ENCODE measurements around the gene CDKN1B.

The CDKN1B gene

DNA sequence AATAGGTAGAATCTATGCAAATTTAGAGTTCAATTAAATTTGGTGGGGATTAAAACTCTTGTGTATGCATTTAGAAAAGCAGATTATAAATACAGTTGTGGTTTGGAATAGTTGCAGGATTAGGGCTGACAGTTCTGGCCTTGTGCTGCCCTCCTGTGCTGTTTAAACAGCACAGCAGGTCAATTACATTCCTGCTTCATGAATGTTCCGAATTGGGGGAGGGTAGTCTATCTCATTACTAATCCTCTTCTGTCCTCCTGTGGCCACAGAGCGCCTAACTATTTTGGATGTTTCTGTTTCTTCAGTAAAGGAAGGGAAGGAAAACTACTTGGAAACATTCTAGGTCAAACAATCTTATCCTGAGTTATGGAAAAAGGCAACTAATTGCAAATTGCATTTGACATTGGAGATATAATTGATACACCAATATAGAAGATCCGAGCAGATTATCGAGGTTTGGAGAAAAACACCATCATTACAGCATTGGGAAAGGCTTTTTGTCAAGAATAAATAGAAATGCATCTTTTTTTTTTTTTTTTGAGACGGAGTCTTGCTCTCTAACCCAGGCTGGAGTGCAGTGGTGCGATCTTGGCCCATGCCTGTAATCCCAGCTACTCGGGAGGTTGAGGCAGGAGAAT is 12.5 kb upstream of the CDKN1B start:
- DNase-seq = peak; percentile 98

DNA sequence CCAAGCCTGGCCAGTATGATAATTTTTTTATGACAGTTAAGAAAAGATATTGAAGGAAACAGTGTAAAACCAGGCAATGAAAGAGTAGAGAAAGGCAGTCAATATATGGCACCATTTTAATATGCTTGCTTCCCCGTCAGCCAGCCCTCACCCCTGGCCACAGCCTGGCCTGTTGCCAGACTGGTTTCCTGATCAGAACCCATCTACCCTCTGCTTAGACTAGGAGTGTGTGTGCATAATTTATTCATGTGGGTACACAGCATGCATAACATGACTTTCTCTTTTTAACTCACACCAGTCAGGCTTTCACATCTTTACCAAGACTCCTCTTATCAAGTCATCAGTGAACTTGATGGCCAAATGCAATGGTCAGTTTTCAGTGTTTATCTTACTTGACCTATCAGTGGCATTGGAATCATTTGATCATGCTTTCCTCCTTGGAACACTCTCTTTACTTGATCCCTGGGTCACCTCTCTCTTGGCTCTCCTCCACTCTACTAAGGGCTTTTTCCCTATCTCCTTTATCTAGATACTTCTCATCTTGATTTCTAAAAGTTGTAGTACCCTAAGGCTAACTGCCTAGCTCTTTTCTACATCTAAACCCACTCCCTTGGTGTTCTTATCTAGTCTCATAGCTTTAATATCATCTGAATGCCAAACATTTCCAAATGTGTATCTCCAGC is 11.2 kb upstream of the CDKN1B start:
- no peak for DNase-seq

DNA sequence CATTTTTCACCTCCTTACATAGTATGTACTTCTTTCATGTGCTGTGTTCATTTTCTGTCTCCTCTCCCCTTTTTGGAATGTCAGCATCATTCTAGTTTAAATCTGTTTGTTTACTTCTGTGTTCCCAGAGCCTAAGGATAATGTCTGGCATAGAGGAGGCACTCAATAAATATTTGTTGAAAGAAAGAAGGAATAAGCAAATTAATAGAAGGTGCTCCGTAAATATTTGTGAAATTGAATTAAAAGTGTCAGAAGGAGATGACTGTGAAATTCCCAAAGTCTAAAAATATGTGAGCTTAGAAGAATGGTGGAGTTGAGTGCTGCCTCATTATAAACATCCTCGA is 3.3 kb upstream of the CDKN1B start:
- no peak for DNase-seq

DNA sequence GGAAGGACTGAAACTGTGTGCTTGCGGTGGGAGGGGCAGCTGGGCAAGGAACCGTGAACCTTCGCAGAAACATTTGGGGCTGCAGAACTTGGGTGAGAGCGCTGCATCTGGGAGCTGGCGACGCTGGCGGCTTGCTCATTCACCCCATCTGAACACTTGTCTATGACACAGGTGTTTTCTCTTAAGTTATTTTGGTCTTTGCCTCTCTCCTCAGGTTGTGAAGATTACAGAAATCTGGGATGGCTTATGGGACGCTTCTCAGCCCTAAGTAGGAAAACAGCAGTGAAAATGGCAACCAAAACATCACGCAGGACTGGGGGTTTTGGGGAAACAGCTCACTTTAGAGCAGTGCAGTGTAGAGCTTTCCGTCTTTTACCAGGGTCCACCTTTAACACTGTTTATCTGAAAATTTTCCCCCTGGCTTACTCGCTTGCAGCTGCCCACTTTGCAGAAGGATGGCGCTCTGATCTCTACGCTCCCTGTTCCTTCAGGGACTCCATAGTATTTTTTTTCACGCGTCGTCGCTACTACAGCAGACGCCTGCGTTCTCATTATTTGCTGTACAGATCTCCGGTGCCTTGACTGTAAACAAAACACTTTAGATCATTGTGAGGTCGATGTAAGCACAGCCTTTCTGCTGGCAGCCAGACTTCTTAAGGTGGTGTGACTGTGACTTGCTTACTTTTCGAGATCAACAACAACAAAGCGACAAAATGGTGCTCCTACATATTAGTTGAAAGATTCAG is 2.7 kb upstream of the CDKN1B start:
- no peak for DNase-seq

DNA sequence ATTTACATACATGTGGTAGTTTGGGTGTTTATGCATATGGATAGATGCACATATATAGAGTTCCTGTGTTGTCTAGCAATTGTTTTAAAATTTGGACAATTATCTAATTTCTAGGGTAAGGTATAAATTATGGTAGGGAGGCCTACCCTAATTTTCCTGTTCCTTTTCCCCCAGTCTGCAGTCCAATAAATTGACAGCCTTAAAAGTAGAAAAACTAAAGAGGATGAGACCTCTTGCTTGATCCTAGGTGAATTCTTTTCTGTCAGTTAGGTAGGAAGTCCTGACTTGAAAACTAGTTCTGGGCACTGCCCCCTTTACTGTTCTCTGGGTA is 2.1 kb upstream of the CDKN1B start:
- no peak for DNase-seq

DNA sequence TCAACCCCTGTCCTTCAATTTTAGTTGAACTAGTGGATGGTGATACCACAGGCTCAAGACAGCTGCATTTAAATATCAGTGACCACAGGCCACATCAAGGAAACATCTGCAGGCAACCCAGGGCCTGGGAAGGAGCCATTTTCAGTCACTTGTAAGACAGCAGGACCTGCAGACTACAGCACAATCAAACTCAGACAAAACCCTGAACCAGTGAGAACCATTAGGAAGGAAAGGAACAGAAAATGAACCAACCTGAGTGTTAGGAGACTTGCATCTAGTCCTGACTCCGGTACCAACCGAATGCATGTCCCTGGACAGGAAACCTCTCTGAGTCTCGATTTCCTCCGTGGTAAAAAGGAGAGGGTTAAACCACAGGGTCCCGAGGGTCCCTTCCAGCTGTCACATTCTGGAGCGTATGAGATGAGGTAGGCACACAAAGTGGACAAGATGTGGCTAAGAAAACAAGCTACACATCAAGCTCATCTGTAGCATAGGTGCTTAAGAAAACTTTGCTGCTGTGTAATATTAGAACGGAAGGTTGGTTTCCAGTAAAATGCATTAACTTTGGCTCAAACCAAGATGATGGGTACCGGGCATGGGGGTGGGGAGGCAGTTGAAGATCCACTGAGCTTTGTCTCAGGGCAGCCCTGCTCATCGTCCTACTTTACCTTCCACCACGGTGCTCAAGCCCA is 1.6 kb upstream of the CDKN1B start:
- no peak for DNase-seq

DNA sequence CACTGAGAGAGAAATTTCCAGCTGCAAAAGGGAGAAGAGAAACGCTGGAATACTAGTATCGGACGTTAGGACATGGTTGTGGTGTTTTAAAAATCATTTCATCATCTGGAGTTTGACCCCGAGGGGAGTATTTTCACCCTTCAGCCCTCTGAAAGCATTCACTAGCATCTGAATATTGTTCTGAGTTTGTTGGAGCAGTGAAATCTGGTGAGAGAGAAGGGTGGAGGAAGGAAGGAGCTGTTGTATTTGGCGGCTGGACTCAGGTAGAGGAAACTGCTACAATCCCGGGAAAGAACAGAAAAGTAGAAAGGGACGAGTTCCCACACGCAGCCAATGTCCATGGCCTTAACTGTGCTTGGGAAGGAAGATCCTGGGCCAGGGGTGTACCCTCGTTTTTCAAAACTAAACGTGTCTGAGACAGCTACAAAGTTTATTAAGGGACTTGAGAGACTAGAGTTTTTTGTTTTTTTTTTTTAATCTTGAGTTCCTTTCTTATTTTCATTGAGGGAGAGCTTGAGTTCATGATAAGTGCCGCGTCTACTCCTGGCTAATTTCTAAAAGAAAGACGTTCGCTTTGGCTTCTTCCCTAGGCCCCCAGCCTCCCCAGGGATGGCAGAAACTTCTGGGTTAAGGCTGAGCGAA is 896 bp upstream of the CDKN1B start:
- DNase-seq = peak; percentile 24

DNA sequence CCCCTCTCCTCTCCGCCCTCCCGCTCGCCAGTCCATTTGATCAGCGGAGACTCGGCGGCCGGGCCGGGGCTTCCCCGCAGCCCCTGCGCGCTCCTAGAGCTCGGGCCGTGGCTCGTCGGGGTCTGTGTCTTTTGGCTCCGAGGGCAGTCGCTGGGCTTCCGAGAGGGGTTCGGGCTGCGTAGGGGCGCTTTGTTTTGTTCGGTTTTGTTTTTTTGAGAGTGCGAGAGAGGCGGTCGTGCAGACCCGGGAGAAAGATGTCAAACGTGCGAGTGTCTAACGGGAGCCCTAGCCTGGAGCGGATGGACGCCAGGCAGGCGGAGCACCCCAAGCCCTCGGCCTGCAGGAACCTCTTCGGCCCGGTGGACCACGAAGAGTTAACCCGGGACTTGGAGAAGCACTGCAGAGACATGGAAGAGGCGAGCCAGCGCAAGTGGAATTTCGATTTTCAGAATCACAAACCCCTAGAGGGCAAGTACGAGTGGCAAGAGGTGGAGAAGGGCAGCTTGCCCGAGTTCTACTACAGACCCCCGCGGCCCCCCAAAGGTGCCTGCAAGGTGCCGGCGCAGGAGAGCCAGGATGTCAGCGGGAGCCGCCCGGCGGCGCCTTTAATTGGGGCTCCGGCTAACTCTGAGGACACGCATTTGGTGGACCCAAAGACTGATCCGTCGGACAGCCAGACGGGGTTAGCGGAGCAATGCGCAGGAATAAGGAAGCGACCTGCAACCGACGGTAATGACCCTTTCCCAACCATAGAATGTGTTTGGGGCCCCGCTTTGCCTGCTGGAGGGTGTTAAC is 615 bp downstream of the CDKN1B start:
- DNase-seq = peak; percentile 54

DNA sequence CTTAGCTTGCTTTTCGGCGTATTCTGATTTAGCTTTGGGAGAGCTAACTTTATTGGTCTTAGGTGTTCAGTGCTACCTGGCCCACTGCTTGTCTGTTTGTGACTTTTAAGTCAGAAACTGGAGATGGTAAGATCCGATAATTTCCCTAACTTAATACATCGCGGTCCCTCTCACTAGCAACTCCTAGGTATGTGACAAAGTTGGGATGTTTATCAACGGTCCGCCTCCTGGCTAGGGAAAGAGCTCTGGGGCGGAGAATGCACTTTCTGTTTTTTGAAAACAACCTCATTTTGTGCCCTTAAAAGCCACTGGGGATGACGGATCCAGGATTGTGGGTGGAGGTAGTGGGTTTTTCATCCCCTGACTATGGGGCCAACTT is 1.2 kb downstream of the CDKN1B start:
- DNase-seq = peak; percentile 54

DNA sequence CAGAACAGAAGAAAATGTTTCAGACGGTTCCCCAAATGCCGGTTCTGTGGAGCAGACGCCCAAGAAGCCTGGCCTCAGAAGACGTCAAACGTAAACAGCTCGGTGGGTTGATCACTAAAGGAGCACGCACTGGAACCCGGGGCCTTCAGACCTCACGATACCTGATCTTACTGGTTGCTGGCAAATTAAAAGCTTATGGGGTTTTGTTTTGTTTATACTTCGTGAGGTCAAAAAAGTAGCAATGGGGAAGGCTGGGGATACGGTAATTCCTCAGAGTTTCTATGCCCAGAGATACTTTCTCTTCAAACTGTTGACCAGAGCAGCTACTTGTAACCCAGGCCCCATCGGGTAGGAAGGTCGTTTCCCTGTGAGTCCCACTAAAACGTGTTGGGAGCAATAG is 1.7 kb downstream of the CDKN1B start:
- DNase-seq = peak; percentile 60

DNA sequence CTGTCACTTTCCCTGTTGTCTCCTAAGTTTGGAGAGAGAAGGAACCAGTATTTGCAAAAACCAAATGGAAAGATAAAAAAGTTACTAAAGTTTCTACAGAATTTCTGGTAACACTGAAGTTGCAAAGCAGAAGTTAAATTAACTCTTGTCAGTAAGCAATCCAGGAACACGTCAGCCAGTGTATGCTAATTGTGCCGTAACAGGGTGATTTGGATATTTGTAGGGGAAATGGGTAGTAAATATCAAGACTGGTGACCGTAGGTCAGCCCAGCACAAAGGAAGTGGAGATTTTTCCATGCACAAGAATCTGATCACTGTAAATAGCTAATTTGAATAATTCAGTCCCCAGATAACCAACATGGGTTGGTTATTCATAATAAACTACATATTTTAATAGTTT is 2.3 kb downstream of the CDKN1B start:
- DNase-seq = peak; percentile 64

DNA sequence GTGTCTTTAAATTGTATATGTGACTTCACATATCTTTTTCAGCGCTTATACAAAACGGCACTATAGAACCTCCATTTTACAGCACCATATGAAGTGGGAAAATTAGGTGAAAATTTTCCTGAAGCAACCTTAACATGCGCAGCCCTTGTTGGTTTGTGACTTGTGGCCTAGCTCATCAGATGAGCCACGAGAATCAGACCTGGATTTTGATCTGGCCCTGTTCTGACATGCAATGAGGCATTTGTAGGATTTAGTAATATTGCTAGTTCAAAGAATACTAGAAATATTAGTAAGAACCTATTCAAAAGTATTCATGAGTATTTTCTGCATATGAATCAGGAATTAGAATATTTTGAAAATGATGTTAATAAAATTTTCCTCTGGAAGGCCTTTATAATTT is 2.9 kb downstream of the CDKN1B start:
- peak; percentile 53 for DNase-seq

DNA sequence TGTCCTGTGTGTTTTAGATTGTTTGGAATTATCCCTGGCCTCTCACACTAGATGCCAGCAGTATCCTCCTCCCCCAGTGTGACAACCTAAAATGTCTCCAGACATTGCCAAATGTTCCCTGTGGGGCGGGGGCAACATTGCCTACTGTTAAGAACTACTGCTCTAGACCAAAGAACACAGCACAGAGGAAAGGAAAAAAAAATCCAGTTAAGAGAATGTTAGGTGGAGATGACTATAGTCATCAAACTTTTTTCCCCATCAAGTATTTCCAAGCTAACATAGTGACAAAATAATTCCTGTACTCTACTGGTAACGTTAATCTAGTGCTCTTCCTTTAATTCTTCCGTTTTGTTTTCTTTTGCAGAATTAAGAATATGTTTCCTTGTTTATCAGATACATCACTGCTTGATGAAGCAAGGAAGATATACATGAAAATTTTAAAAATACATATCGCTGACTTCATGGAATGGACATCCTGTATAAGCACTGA is 3.5 kb downstream of the CDKN1B start:
- peak; percentile 79 for DNase-seq

DNA sequence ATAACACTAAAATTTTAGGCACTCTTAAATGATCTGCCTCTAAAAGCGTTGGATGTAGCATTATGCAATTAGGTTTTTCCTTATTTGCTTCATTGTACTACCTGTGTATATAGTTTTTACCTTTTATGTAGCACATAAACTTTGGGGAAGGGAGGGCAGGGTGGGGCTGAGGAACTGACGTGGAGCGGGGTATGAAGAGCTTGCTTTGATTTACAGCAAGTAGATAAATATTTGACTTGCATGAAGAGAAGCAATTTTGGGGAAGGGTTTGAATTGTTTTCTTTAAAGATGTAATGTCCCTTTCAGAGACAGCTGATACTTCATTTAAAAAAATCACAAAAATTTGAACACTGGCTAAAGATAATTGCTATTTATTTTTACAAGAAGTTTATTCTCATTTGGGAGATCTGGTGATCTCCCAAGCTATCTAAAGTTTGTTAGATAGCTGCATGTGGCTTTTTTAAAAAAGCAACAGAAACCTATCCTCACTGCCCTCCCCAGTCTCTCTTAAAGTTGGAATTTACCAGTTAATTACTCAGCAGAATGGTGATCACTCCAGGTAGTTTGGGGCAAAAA is 4.1 kb downstream of the CDKN1B start:
- DNase-seq = peak; percentile 77

DNA sequence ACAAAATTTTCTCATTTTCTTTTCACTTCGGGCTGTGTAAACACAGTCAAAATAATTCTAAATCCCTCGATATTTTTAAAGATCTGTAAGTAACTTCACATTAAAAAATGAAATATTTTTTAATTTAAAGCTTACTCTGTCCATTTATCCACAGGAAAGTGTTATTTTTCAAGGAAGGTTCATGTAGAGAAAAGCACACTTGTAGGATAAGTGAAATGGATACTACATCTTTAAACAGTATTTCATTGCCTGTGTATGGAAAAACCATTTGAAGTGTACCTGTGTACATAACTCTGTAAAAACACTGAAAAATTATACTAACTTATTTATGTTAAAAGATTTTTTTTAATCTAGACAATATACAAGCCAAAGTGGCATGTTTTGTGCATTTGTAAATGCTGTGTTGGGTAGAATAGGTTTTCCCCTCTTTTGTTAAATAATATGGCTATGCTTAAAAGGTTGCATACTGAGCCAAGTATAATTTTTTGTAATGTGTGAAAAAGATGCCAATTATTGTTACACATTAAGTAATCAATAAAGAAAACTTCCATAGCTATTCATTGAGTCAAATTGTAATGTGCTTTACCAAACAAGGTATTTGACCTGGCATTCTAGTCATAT is 4.8 kb downstream of the CDKN1B start:
- DNase-seq = peak; percentile 78

DNA sequence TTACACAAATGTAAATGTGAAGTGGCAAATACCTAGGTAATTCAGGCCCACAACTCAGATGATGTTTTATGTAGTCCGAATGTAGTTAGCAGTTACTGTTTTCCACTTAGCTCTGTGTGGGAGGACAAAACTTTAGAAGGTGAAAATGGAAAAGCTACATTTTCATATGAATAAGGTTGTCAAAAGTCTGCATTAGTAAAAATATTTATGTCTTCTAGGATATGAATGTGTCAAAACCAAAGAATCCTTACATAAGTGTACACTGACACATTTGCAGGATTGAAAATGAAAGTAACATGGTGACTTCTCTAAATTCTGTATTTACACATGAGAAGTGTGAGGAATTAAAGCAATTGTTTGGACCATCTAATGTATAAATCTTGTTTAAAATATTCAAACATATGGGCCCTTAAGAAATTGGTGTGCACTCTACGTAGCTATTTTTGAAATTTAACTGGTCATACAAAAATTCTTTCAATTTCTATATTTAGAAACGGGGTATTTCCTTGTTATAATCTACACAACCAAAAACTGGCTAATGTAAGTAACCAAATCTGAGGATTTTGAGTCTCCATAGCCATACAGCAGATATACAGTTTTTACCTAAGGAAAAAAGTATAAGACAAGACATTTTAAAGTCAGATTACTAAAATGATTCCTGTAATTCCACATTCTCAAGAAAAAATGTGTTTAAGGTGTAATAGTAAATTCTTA is 5.4 kb downstream of the CDKN1B start:
- DNase-seq = peak; percentile 96

DNA sequence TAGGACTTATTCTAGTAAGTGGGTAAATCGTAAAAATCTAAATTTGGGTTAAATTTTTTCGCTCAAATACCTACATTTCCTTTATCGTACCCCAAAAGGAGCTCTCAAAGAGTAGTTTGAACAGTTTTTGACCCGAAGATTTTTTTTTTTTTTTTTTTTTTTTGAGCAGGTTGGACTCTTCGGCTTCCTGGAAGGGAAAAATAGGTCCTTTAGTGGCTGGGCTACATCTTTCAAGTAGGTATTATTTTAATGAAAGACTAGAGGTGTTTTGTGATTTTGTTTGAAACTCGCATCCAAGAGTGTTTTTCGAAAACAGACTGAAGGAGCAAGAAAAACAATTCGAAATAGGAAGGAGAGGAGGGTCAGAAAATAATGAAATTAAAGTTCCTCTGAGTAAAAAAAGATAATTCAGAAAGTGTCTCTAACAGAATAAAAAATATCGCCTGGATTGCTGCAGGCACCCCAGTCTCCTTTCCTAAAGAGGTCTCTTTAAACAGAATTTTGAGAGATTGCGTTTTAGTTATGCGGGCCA is 6.0 kb downstream of the CDKN1B start:
- peak; percentile 67 for DNase-seq

DNA sequence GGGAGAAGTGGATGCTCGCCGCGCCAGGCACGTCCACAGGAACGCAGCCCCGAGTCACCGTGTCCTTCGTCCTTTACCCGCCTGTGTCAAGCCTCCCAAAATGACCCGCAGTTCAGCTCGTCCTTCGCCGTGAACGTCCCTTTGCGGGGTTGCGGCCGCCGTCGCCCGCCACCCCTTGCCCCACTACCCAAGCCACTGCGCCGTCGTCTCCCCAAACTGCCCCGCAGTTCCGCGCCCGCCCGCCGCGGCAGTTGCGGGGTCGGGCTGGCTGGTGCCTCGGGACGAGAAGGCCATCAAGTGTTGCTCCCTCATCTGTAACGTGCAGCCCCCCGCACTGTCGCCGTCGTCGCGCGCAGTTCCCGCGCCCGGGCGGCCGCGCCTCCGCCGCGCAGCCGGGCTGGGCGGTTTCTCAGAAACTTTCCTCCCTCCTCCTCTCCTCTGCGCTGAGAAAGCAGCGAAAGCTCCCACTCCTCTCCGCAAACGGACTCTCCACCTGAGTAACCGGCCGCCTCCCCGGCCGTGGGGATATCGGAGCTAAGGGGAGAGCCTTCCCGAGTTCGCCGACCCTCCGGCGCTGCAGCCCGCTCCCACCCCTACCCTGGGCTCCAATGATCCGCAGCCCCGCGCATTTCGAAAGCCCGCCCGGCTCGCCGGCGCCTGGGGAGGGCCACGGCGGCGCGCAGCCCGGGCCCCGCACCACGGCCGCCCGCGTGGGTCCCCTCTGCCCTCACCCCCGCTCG is 6.7 kb downstream of the CDKN1B start:
- no peak for DNase-seq

DNA sequence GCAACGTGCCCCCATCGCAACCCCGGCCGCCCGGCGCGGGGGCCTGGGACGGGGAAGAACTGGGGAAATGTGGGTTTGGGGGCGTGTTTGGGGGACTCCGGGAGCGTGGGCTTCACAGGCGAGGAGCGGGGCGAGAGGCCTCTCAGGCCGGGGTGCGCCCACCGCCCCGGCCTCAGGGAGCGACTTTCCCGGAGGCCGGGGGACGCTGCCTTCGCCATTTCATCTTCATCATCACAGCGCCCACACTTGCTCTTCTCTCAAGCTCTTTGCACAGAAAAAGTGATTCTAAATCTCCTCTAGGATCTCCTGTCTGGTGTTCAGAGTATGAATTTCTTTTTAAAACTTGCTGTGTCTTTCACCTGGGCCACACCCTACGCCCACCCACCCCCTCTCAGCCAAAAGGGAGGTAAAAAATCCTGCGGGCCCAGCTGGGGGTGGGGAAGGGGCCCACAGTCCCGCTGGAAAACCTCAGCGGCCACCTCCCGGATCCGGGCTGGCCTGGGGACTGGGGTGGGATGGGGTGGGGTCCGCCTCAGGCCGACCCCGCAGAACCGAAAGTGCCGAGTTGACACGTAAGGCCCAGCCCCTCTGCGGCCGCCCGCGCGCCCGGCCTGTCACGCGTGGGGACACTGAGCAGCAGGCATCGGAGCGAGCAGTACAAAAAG is 7.4 kb downstream of the CDKN1B start:
- DNase-seq = no peak
